Measurements from ENCODE around the gene USP15. TPM values are rescaled to one million over a fixed set of nuclear protein-coding genes. Genes with fewer than 3 reads are reported as not detected.

USP15 gene
- total and polyA plus RNA-seq, 2 of the 8 experiments (the other 6 are each of a cell fraction or from before 2014, with no cell fraction given): 12.7 to 38.6 TPM

- TF ChIP-seq HDAC2 (IDR thresholded peaks at IDR 0.05; ENCODE audit: borderline replicate concordance in 1 of 2, low read depth in 2 of 2, low read length in 2 of 2) (no peak), SRF (IDR thresholded peaks at IDR 0.05; ENCODE audit: low read depth, low read length) (no peak), FOSL1 (IDR thresholded peaks at IDR 0.05; ENCODE audit: insufficient read depth, low read depth, low read length) (no peak), CTBP2 (IDR thresholded peaks at IDR 0.05; ENCODE audit: borderline replicate concordance, insufficient read depth, insufficient read length, low read length) (no peak), PHF8 (conservative IDR thresholded peaks at IDR 0.05; ENCODE audit: low read depth, low read length) (no peak), EGR1 (IDR thresholded peaks at IDR 0.05; ENCODE audit: borderline replicate concordance, low read depth, low read length) (no peak), ASH2L (IDR thresholded peaks at IDR 0.05; ENCODE audit: low read length) (no peak), KDM4A (IDR thresholded peaks at IDR 0.05; ENCODE audit: low read depth, low read length, severe bottlenecking) (no peak), CBX8 (IDR thresholded peaks at IDR 0.05; ENCODE audit: borderline replicate concordance, low read depth, low read length) (no peak), E2F6 (IDR thresholded peaks at IDR 0.05) (no peak)
Observed at GRCh38 chr12:62249419-62249818, 10.8 kb upstream of the USP15 start (continued).

Measured in H1 (cell line).